ENCODE measurements around the gene ADAMTS19.

DNA sequence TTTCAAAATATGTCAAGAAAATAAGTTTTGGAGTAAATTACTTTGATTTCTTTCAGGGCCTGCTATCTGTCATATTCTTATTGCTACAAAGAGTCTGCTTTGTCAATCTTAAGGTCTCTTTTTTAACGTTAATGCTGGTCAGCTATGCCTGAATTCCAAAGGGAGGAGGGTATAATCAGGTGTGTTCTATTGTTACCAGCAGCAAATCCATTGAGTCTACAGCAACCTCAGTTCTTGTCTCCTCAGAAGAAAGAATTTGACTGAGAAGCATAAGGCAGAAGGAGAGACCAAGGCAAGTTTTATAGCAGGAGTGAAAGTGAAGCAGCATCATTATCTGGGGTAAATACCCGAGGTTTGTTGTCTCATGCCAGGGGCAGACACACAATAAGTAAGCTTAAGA lies 264.1 kb downstream of the ADAMTS19 start:
- TF ChIP-seq, protein P1, sequence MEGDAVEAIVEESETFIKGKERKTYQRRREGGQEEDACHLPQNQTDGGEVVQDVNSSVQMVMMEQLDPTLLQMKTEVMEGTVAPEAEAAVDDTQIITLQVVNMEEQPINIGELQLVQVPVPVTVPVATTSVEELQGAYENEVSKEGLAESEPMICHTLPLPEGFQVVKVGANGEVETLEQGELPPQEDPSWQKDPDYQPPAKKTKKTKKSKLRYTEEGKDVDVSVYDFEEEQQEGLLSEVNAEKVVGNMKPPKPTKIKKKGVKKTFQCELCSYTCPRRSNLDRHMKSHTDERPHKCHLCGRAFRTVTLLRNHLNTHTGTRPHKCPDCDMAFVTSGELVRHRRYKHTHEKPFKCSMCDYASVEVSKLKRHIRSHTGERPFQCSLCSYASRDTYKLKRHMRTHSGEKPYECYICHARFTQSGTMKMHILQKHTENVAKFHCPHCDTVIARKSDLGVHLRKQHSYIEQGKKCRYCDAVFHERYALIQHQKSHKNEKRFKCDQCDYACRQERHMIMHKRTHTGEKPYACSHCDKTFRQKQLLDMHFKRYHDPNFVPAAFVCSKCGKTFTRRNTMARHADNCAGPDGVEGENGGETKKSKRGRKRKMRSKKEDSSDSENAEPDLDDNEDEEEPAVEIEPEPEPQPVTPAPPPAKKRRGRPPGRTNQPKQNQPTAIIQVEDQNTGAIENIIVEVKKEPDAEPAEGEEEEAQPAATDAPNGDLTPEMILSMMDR (IDR thresholded peaks at IDR 0.05; ENCODE audit: low read length): no peak
- TF ChIP-seq EZH2 (IDR thresholded peaks at IDR 0.05; ENCODE audit: borderline replicate concordance, low read length): no peak

Measured in OCI-LY1 (cell line).